IMR-90 (cell line): ENCODE measurements around the gene TMEM214. TPM values are rescaled to one million over a fixed set of nuclear protein-coding genes. Genes with fewer than 3 reads are reported as not detected.

Source experiments
- ATAC-seq: fragments of 200-7000 bp; cut with Tn5 transposase; 2 replicates; pipeline ENCODE4 v1.9.1; 2020; ENCODE audit warnings: low read depth, mild to moderate bottlenecking, moderate library complexity
- BruUV-seq: library from RNA; stranded (reverse); fragments of 400-500 nt; replicated peaks from 2 replicates; lab custom pipeline; 2021; lab: Mats Ljungman, UMichigan
- CTCF ChIA-PET: fragments of 300-600 bp; formaldehyde crosslinking; extraction: SDS; loops from one replicate; lab custom pipeline; 2021; ENCODE audit warnings: antibody characterized with exemption; lab: Yijun Ruan, JAX
- POLR2A ChIA-PET: fragments of 300-600 bp; sonication (Branson Sonifier 250); formaldehyde crosslinking; loops from one replicate; lab custom pipeline; 2022; ENCODE audit warnings: antibody characterized with exemption; ENCODE audit not compliant: unreplicated experiment; lab: Charles Lee
- DNase-seq: peaks from one replicate; pipeline ENCODE4 v3.0.0; 2013
- H2AFZ ChIP-seq: replicated peaks from 2 replicates; pipeline ENCODE3; 2013; ENCODE audit warnings: low read length, mild to moderate bottlenecking; ENCODE audit not compliant: poor library complexity
- H2AK5ac ChIP-seq: 2 replicates; pipeline ENCODE4 v1.6.1; 2013; ENCODE audit warnings: low read depth, low read length, inconsistent platforms
- H2AK9ac ChIP-seq: replicated peaks from 2 replicates; pipeline ENCODE3; 2013; ENCODE audit warnings: mild to moderate bottlenecking, low read depth, low read length, moderate library complexity; ENCODE audit not compliant: poor library complexity
- H2BK120ac ChIP-seq: 2 replicates; pipeline ENCODE4 v1.6.1; 2013; ENCODE audit warnings: low read depth, low read length, inconsistent platforms
- H2BK15ac ChIP-seq: 3 replicates; pipeline ENCODE4 v1.6.1; 2013; ENCODE audit warnings: low read depth, low read length, inconsistent platforms
- H2BK20ac ChIP-seq: 2 replicates; pipeline ENCODE4 v1.6.1; 2013; ENCODE audit warnings: low read depth, mild to moderate bottlenecking, inconsistent platforms, low read length, moderate library complexity
- H2BK5ac ChIP-seq: 2 replicates; pipeline ENCODE4 v1.6.1; 2013; ENCODE audit warnings: mild to moderate bottlenecking, low read depth, low read length, inconsistent platforms; ENCODE audit not compliant: poor library complexity, severe bottlenecking
- H3K14ac ChIP-seq: replicated peaks from 2 replicates; pipeline ENCODE4 v1.6.1; 2013; ENCODE audit warnings: low read depth, low read length, inconsistent platforms
- H3K18ac ChIP-seq: 2 replicates; pipeline ENCODE4 v1.6.1; 2013; ENCODE audit warnings: low read depth, low read length, control low read depth
- H3K23ac ChIP-seq: 2 replicates; pipeline ENCODE4 v1.6.1; 2013; ENCODE audit warnings: low read depth, low read length, inconsistent platforms
- H3K27ac ChIP-seq: 2 replicates; pipeline ENCODE4 v1.5.1; 2013; ENCODE audit warnings: mild to moderate bottlenecking, control low read depth, low read length; ENCODE audit not compliant: insufficient read depth
- H3K27me3 ChIP-seq: 2 replicates; pipeline ENCODE4 v1.6.1; 2013; ENCODE audit warnings: low read length; ENCODE audit not compliant: control insufficient read depth, insufficient read depth
- H3K36me3 ChIP-seq: 2 replicates; pipeline ENCODE4 v1.6.1; 2013; ENCODE audit warnings: low read length, mixed read lengths; ENCODE audit not compliant: control insufficient read depth, insufficient read depth
- H3K4ac ChIP-seq: 2 replicates; pipeline ENCODE4 v1.6.1; 2013; ENCODE audit warnings: low read depth, low read length, inconsistent platforms
- H3K4me1 ChIP-seq: 2 replicates; pipeline ENCODE4 v1.6.1; 2013; ENCODE audit warnings: low read length, mixed read lengths; ENCODE audit not compliant: control insufficient read depth, insufficient read depth
- H3K4me2 ChIP-seq: 2 replicates; pipeline ENCODE4 v1.6.1; 2013; ENCODE audit warnings: low read depth, mild to moderate bottlenecking, control low read depth, low read length, moderate library complexity
- H3K4me3 ChIP-seq: 2 replicates; pipeline ENCODE4 v1.5.1; 2013; ENCODE audit warnings: low read depth, mild to moderate bottlenecking, control low read depth, low read length, moderate library complexity; ENCODE audit not compliant: insufficient read depth
- H3K56ac ChIP-seq: 2 replicates; pipeline ENCODE4 v1.6.1; 2013; ENCODE audit warnings: low read length, inconsistent platforms; ENCODE audit not compliant: insufficient read depth; ENCODE audit errors: extremely low read depth
- H3K79me1 ChIP-seq, 2 experiments: 2 replicates each; pipeline ENCODE4 v1.6.1; 2013; ENCODE audit warnings: low read length in 2 of 2, inconsistent platforms in 1 of 2, low read depth in 1 of 2
- H3K9ac ChIP-seq: 2 replicates; pipeline ENCODE4 v1.6.1; 2013; ENCODE audit warnings: low read depth, low read length, control low read depth
- H3K9me1 ChIP-seq: 2 replicates; pipeline ENCODE4 v1.6.1; 2013; ENCODE audit warnings: low read length, inconsistent platforms; ENCODE audit not compliant: insufficient read depth
- H3K9me3 ChIP-seq: 2 replicates; pipeline ENCODE4 v1.6.1; 2013; ENCODE audit warnings: low read length; ENCODE audit not compliant: control insufficient read depth, insufficient read depth
- H4K20me1 ChIP-seq: 2 replicates; pipeline ENCODE4 v1.6.1; 2013; ENCODE audit warnings: low read length, inconsistent platforms; ENCODE audit not compliant: insufficient read depth
- H4K5ac ChIP-seq: 2 replicates; pipeline ENCODE4 v1.6.1; 2013; ENCODE audit warnings: mild to moderate bottlenecking, low read depth, low read length, control low read depth
- H4K8ac ChIP-seq, 2 experiments: 2 replicates each; pipeline ENCODE4 v1.6.1; 2013; ENCODE audit warnings: low read depth in 2 of 2, low read length in 2 of 2, control low read depth in 1 of 2, inconsistent platforms in 1 of 2
- H4K91ac ChIP-seq: 2 replicates; pipeline ENCODE4 v1.6.1; 2013; ENCODE audit warnings: low read depth, low read length, inconsistent platforms; ENCODE audit not compliant: insufficient read depth
- BHLHE40 ChIP-seq: fragments of 150-350 bp; IDR thresholded peaks from 2 replicates; pipeline ENCODE4 v1.6.1; 2016; ENCODE audit warnings: mild to moderate bottlenecking, low read depth, low read length
- ELK1 ChIP-seq: fragments of 150-350 bp; IDR thresholded peaks from 2 replicates; pipeline ENCODE4 v1.6.1; 2016; ENCODE audit warnings: low read depth, mild to moderate bottlenecking, low read length, moderate library complexity, borderline replicate concordance
- MXI1 ChIP-seq: IDR thresholded peaks from 2 replicates; pipeline ENCODE4 v1.6.1; 2012; ENCODE audit warnings: low read depth, mild to moderate bottlenecking, low read length, moderate library complexity, borderline replicate concordance
- SMC3 ChIP-seq: fragments of 150-350 bp; IDR thresholded peaks from 2 replicates; pipeline ENCODE4 v1.6.1; 2016; ENCODE audit warnings: low read depth, mild to moderate bottlenecking, antibody characterized with exemption, low read length, moderate library complexity
- USF2 ChIP-seq: fragments of 150-350 bp; IDR thresholded peaks from 2 replicates; pipeline ENCODE4 v1.6.1; 2017; ENCODE audit warnings: mild to moderate bottlenecking, antibody characterized with exemption, low read length, low read depth
- WGBS, 2 experiments: methylation state at CpG; one replicate each; pipeline versions ENCODE4 v1.1.5 to v1.1.7; 2013; ENCODE audit warnings: missing lambda C conversion rate in 2 of 2; ENCODE audit not compliant: insufficient read length in 1 of 2; ENCODE audit errors: extremely low coverage in 2 of 2; 5-methylcytosine and 5-hydroxymethylcytosine counted together
- dilution Hi-C: fragments of 300-500 bp; cut with HindIII; formaldehyde crosslinking; loops from one replicate; pipeline ENCODE4 v1.14.3; 2018; ENCODE audit warnings: low sequenced_read_pairs; ENCODE audit not compliant: unreplicated experiment
- in situ Hi-C: fragments of 300-500 bp; cut with MboI; formaldehyde crosslinking; loops from 3 replicates; pipeline ENCODE4 v1.14.3; 2019; ENCODE audit warnings: low sequenced_read_pairs, inconsistent platforms, mixed read lengths
- intact Hi-C: fragments of 100-400 bp; cut with micrococcal nuclease; formaldehyde crosslinking; loops from 2 replicates; pipeline ENCODE4 v1.10.0; 2022
- polyA plus RNA-seq, 3 experiments: library from polyadenylated mRNA; depleted of rRNA; stranded (reverse); fragments of >200 nt; gene quantifications; 2 replicates each; pipeline ENCODE4 v1.2.3, GENCODE V29; 2012; ENCODE audit warnings: low replicate concordance in 1 of 3
- total RNA-seq: library from RNA; depleted of rRNA; stranded (reverse); fragments of >200 nt; gene quantifications from 2 replicates; pipeline ENCODE4 v1.2.3, GENCODE V29; 2012

Gene TMEM214
- total and polyA plus RNA-seq, 2 of the 4 experiments (the other 2 are of a cell fraction), result 32.1 to 121 TPM

GRCh38 chr2:27027211-27027651 lies 5.5 kb upstream of the TMEM214 start:
- no peak overlapping the region for H4K8ac ChIP-seq
- H3K36me3 ChIP-seq, result peaks cover 45% of the 10 kb centered on the region
- H2BK5ac ChIP-seq, result no peak overlapping the region
- TF ChIP-seq ELK1 (no peak), SMC3 (no peak), USF2 (no peak), BHLHE40 (no peak), MXI1 (no peak)
- H2BK20ac ChIP-seq, result no peak overlapping the region
- peaks cover 2% of the 10 kb centered on the region; the same call in 1 of the 2 replicates for H3K4me1 ChIP-seq
- 80% methylated on average over 1 of the region's 10 CpGs; no CpG with 5 or more reads in 1 of the 2 experiments for WGBS, 2 experiments
- H3K9ac ChIP-seq, result no peak overlapping the region
- peaks cover 15% of the 10 kb centered on the region; the same call in 1 of the 2 replicates for H4K20me1 ChIP-seq
- no peak overlapping the region for H3K4ac ChIP-seq
- H3K27me3 ChIP-seq, result no peaks in the 10 kb centered on the region
- BruUV-seq, result no TSS peak
- in situ Hi-C loops (no loop called here), intact Hi-C loops (no loop called here), dilution Hi-C loops (no loop called here)
- no peak overlapping the region for H3K23ac ChIP-seq
- DNase-seq, result no peak
- H2BK15ac ChIP-seq, result no peak overlapping the region
- H4K5ac ChIP-seq, result no peak overlapping the region
- no peak overlapping the region for H2AK5ac ChIP-seq
- no peak overlapping the region for H2BK120ac ChIP-seq
- peaks cover 1% of the 10 kb centered on the region for H3K9me1 ChIP-seq
- H3K9me3 ChIP-seq, result no peaks in the 10 kb centered on the region
- H3K56ac ChIP-seq, result no peak overlapping the region
- H3K27ac ChIP-seq, result no peak overlapping the region
- H3K14ac ChIP-seq, result no peak overlapping the region
- H2AFZ ChIP-seq, result no peak overlapping the region
- ChIA-PET CTCF (no interaction called here), POLR2A (no interaction called here)
- H4K91ac ChIP-seq, result no peak overlapping the region
- no peak overlapping the region for H3K4me2 ChIP-seq
- no peak for ATAC-seq
- H3K18ac ChIP-seq, result no peak overlapping the region
- H3K4me3 ChIP-seq, result no peak overlapping the region
- no peak overlapping the region for H2AK9ac ChIP-seq
- peaks cover 30 to 60% of the 10 kb centered on the region in 2 experiments for H3K79me1 ChIP-seq
